ENCODE data around the gene TNS3.

Gene TNS3

DNA sequence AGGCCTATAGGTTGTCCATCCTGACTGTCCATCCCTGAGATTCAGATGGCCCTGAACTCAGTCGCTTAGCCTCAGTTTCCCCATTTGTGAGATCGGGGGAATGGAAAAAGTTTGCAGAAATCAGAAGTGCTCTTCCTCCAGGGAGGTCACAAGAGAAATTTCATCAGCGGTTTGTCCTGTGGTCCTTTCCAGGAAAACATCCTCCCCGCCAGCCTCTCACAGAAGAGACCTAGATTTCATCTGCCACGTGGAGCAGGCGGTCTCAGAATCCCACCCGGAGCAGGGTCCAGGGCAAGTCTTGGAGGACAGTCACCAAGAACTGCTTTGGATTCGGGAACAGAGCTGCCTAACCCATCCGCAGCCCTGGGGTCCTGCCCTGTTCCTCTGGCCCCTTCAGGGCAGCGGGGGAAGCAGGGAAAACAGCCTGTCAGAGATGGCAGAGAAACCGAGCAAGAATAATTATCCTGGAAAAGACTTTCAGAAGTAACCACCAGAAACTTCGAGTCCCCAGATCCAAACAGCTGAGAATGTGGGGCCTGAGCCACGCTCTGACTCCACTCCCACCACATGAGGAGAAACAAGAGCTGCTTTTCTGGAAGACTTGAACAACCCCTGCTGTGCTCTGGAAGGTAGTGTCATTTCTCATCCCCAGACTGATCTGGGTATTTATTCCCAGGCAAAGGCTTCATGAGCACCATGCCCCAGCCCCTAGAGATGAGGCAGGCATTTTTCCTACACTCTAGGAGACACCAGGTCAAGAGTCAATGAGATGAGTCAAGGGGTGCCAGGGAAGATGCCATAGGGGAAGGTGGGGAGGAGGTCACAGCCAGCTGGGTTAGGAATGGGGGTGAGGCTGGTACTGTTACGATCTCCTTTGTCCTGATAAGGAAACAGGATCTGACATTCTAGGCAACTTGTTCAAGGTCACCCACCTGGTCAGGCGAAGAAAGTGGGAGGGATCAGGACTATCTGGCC is 1.1 kb upstream of the TNS3 start:
- DNase-seq (ENCODE audit: low read depth in 2 of 2), result no peak

DNA sequence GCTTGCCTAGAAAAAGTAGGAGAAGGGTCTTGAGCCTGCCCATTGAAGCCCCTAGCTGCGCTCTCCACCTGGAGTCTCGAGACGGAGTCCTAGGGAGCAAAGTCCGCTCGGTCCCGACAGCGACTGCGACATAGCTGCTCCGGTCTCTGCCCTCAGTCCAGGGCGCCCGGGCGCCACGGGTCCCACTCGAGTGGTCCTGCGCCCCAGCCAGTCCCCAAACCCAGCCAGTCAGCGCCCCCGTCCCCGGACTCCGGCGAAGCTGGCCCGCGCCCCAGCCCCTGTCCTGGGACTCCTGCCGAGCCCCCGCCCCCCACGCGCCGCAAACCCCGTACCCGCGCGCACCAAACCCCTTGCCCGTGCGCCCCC is 490 bp downstream of the TNS3 start:
- DNase-seq (ENCODE audit: low read depth in 2 of 2), result no peak

DNA sequence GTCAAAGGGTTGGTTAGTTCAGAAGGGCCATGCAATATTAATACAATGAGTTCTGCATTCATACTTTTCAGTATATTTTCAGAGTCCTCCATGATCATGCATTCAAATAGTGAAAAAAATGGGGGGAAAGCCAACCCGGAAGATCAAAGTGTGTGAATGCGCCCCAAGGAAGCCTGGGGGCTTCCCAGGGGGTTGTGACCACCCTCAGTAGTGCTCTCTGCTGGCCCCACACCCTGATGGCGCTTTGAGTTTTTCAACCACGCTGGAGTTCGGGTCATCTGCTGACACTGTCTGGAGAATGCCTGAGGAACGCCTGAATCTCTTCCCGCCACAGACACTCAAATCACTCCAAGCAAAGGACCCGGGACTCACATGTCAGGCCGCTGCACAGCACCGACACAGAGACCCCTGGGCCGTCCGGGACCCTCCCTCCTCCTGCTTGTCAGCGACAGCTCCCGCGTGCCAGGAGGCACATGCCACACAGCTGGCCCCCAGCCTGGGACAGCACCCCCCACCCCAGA is 1.0 kb downstream of the TNS3 start:
- no peak for DNase-seq (ENCODE audit: low read depth in 2 of 2)

DNA sequence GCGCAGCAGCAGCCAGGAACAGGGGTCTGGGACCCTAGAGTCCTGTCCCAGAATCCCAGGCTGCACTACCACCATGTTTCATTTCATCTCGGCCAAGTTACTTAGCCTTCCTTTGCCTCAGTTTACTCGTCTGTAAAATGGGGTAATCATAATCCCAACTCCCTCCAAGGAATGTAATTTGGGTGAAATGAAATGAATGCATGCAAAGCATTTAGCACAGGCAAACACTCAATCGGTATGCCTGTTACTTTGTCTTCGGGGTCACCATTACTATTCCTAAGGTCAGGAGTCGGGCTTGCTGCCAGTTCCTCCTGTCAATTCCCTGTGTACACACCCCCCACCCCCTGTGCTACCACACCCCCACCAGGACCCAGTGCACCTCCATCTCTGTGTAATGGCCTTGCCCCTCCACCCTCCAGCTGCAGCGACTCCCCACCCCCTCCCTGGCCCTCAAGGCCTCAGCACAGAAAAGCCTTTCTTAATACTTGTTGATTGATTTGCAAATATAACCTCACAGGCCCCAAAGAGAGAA is 1.7 kb downstream of the TNS3 start:
- no peak for DNase-seq (ENCODE audit: low read depth in 2 of 2)

DNA sequence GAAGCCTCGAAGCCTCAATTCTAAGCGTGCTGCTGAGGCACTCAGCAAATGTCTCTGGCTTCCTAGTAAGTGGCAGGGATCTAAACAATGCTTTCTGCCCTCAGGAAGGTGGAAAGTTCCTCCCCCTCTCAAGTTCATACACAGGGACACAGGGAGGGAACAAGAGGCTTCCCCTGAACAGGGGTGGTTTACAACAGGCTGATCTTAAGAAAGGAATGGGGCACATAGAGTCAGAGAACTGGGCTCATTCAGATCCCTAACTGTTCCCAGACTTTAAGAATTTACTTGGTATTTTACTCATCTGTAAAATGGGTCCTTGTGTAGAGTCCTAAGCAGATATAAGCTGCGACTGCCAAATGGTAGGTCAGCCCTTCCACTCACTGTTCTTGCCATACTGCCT is 2.5 kb downstream of the TNS3 start:
- no peak for DNase-seq (ENCODE audit: low read depth in 2 of 2)

DNA sequence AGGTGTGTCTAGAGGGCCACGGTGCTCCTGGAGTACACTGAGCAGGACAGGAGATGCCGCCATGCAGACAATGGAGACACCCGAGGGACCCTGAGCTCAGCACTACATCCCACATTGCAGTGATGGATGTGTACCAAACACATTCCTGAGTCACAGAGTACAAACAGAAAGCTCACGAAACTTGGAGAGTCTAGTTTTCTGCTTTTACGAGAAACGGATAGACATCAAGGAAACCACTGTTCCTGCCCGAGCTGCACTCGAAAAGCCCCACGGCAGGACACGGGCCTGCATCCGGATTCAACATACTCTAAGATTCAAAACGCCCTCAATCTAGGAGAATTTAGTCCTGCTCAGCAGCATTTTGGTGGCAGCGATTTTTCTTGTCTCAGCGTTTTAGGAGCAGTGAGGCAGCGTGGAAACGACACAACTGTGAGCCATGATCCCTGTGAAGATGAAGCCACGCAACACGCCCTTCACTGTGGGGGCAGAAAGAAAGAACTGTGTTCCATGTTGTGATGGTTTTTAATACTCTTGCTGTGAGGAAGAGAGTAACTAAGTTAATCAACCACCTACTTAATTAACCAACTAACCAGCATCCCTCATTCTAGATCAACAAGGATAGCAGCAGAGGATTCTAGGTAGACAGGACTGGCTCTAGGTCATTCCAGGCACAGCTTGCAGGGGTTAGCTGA is 3.2 kb downstream of the TNS3 start:
- no peak for DNase-seq (ENCODE audit: low read depth in 2 of 2)

DNA sequence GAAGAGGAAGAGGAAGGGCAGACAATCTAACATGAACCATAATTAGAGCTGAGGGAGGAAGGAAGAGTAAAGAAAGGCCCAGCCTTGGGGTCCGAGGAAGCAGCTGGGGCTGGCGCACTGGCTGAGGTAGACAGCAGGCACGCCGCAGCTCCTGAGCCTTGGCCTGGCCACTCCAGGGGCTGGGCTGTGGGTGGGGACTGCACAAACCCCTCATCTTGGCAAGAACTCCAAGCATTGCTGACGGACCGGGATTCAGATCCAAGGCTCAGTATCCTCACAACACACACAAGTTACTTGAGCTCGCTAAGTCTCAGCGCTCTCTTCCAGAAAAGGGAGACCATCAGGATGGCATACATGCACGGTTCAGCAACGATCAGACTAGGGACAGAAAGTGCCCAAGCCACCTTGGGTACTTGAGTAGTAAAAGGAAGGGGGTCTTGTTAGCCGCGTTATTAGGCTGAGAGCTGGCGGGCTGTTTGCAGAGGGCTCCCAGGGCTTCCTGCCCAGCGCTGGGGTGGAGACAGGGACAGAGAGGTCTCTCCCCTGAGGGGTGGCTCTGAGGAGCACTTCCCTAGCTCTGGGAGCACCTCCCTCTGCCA is 4.5 kb downstream of the TNS3 start:
- DNase-seq (ENCODE audit: low read depth in 2 of 2), result no peak

DNA sequence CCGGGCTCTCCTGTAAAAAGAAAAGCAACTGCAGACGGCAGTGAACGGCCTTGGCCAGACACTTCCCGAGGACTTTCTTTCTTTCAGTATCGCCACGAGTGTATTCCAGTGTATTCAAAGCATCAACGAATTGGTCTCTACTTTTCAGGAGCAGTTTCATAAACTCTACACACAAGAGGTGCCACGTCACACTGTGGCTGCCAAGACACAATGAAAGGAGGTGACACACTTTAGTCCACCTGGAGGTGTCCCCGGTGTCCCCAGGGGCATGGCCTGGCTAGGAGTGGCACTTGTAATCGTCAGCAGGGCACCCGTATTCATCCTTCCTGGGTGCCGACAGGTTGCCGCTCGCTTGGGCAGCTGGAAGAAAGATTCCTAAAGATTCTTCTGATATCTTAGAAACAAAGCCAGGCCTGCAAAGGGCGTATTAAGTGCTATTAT is 5.0 kb downstream of the TNS3 start:
- DNase-seq (ENCODE audit: low read depth in 2 of 2), result no peak

DNA sequence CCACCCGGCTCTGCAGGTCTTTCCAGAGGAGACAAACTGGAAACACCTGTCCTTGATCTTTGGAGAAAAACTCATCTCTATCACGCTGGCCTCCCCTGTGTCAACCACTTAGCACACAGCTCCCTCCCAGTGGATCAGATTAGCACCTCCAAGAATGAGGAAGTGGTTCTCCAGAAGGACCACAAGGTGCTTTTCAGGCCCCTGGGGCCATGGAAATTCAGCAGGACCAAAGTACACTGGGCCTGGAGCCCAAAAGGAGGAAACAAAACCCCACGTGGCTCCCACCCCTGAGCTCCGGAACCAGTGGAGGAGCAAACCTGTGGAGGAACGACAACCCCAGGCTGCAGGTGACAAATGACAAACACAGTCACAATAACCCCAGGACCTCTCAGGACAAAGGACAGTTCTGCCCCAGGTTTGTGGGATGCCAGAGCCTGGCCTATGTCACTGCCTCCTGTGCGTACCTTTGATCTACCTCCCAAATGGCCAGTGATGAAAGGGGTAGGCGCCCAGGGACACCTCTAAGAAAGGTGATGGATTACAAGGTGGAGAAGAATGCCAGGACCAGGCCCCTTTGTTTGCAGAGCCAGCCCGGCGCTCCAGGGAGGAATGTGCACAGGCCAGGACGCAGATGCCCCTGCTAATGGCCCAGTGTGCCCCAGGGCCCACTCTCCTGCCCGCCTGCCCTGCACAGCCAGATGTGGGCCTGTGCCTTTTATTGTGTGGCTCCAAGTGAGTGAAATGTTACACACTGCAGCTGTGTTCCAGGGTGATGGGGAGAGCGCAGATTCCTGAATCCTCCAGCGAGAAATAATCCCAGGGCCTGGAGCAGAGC is 5.7 kb downstream of the TNS3 start:
- DNase-seq (ENCODE audit: low read depth in 2 of 2), result no peak

DNA sequence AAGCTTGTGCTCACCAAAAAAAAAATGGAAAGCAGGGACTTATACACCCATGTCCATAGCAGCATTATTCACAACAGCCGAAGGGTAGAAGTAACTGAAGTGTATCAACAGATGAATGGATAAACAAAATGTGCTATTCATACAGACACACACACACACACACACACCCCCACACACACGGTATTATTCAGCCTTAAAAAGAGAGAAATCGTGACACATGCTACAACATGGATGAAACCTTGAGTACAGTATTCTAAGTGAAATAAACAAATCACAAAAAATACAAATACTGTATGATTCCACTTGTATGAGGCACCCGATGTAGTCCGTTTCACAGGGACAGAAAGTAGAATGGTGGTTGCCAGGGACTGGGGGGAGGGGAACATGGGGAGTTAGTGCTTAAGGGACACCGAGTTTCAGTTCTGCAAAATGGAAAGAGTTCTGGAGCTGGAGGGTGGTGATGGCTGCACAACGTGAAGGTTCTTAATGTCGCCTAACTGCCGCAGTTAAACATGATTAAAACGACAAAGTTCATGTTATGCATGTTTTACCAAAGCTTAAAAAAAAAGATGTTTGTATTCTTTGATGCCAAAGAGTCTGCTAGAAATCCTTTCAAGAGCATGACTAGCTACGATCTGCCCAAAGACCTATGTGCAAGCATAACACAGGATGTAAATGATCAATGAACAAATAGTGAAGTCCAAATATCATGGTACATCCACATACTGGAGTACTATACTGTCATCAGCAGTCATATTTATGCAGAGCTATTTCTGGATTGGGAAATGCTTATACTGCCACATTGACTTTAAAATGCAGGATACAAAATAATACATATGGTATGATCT is 7.2 kb downstream of the TNS3 start:
- DNase-seq (ENCODE audit: low read depth in 2 of 2), result no peak

DNA sequence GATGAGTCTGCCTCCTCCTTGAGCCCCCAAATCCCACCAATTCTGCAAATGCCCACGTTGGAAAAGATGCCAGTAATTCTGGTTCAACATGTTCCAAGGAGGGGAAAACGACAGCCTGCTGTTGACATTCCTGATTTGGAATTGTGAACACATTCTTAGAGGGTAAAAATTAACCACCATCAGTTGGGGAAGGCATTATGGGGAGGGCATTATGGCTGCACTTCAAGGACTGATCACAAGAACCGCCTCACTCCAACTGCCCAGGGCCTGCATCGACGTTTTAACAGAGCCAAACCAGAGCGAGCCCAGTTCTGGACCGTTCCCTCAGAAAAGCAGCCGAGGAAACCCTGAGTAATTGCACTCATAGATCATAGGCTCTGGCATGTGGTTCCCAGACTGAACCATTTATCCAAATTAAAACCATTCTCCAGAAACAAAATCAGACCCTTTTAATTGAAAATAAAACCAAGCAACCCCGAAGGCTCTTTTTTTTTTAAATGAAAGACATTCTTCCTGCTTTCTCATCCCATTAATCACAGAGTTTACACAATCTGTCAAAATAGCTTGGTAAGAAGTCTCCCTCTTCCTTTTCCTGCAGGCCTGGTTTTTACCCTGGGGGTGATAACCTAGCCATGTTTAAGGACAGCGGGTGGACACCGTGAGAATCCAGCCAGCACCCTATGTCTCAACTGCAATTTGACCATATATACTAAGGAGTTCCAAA is 8.0 kb downstream of the TNS3 start:
- no peak for DNase-seq (ENCODE audit: low read depth in 2 of 2)

DNA sequence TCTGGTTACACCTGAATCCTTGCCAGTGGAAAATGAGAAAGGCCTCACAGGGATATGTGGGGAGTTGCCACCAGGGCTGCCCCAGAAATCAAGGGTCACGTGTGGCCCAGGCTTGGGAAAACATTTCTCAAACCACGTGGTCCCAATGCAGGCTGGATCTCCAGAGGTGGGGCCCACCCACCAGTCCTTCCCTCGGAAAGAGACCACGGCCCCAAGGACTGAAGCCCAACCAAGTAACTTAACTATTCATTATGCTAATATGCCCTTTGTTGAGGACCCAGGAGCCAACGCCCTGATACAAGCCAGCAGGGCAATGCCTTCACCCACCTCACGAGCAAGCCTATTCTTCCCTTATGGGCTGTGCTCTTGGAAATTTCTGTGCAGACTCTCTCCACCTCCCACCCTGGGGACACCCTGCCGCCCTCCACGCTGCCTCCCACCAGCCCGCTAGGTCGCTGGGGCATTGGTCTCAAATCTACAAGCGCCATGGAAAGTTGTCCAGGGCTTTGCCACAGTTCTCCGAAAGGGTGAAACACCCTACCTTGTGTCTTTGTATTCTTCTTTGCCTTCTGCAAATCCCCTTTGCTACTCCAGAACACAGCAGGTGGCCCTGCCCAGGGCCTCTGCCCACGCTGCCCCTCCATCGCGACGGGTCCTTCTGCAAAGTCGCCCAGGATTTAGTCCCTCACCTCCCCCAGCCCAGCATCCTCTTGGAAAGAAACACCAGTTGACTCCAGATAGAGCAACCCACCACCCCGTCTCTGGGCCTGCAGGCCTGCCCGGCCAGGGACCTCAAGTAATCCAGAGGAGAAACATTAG is 8.8 kb downstream of the TNS3 start:
- no peak for DNase-seq (ENCODE audit: low read depth in 2 of 2)

DNA sequence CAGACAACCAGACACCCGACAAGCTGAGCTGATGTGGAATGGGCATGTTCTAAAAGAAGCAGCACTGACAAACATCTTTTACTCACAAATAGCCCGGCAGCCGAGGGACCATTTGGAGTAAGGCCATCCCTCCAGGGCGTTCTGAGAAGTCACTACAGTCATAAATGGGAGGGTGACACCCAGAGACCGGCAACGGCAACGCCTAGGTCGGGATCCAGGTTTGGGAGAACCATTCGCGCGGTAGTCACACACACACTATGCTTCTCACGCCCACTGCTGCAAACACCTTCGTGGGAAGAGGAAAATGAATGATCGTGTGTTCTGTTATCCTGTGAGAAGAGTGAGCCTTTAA is 9.8 kb downstream of the TNS3 start:
- no peak for DNase-seq (ENCODE audit: low read depth in 2 of 2)

DNA sequence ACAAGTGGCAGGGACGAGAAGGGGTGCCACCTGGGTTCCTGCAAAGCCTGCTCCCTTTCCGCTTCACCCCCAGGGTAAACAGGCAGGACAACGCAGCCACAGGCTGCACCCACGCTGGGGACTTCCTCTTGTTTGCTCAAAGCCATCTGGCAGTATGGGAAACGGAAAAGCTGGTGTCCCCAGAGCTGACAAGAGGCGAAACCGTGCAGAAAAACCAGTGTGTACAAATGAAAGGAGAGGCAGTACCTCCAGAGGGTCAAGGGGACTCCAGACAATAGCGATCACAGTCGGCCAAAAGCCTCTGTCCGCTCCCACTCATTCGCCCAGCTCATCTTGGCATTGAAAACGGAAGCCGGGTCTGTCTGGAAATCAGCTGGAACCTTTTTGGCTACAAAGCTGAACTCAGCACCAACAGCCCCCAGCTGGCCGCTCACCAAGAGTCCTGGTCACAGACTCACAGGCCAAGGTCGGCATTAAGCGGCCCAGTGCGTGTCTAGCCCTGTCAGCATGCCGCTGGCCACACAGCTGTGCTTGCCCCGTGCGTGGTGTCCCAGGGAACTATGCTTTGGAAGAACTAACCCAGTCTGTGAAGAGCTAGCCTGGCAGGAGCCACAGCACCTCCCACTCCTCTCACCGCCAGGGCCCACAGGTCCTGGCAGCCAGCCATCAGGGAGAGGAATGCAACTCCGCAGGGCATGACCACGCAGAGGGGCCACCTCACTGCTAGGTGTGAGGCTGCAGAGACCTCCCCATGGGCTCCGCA is 10.4 kb downstream of the TNS3 start:
- DNase-seq (ENCODE audit: low read depth in 2 of 2), result no peak

DNA sequence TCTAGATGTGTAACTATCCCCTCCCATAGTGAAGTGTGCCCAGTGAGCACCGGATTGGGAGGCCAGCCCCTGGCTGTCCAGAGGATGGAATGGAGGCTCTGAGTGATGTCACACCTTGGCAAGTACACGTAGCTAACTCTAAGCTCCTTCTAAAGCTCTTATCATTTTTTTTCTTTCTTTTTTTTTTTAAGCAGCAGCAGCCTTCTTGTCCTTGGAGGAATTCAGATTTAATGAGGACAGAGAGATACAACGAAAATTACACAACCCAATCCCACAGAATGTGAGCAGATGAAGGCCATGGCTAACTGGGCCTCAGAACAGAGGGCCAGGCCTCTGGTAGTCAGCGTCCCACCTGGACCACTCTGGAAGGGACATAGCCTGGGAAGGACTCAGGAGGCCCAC is 11.3 kb downstream of the TNS3 start:
- no peak for DNase-seq (ENCODE audit: low read depth in 2 of 2)

DNA sequence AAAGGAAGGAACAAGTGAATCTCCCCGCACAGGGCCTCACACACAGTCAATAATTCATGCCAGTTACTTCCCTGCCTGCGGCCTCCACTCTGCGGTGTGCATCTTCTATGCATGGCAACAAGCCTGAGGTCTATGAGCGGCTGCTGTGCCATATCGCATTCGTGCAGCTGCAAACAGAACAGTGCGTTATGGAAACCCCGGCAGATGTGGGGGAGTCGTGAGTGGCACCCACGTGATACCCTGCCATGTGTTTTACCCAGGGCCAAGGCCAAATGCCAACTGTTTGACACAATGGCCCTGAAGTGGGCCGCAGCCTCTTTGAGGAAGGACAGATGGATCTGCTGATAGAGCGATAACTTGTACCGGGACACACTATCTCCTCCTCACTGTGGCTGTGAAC is 13.4 kb downstream of the TNS3 start:
- no peak for DNase-seq (ENCODE audit: low read depth in 2 of 2)

DNA sequence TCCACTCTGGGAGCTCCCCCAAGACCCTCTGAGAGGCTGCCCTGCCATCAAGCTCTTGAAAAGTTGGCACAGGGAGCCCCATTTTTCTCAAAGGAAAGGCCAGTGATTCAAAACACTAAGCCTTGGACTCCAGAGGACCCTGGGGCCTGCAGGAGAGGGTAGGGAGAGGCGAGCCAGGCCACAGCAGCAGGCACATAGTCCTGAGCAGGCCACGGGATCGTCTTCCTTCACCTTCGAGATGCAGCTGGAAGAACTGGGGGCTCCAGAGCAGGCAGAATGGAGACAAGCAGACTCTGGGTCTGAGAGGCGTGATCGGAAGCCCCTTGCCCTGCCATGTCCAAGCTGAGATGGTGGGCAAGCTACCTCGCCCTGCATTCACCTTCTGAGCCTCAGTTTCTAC is 13.9 kb downstream of the TNS3 start:
- DNase-seq (ENCODE audit: low read depth in 2 of 2), result no peak

DNA sequence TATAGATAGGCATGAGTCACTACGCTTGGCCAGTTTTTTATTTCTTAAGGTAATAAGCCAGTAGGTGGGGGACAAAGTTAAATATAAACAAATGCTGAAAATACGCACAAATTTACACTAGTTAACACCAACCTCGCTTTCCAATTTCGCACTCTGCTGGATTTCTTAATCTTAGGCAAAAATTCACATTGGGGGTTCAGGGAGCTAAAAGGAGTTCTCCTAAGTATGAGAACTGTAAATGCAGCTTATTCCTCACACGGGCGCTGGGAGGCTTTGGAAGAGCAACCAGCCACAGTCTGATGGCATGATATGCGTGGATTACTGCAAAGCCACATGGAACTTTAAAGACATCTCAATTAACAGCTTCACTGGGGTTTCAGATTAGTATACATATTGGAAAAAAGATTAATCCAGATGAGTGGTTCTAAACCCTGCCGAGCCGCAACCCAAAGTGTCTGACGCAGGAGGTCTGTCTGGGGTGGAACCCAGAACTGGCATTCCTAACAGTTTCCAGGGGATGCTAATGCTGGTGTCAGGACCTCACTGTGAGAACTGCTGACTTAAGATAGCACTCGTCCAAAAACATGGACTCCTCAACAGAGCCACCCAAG is 16.2 kb downstream of the TNS3 start:
- no peak for DNase-seq (ENCODE audit: low read depth in 2 of 2)

Measured in stimulated activated CD4-positive, alpha-beta T cell treated with anti-CD3 and anti-CD28 coated beads, Interleukin-1b, Interleukin-23, amount 100 ng/mL, for 1 hour (primary cell).